MM.1S (cell line): ENCODE data around the gene MACROD2.

Experiments used
- CTCF ChIP-seq: fragments of 300-600 bp; sonication (generic); IDR thresholded peaks from 2 replicates; pipeline ENCODE4 v1.5.1; 2016; ENCODE audit warnings: antibody characterized with exemption, low read length, mixed read lengths
- EZH2phosphoT487 ChIP-seq: fragments of 300-600 bp; sonication (generic); IDR thresholded peaks from 2 replicates; pipeline ENCODE4 v1.6.1; 2018; ENCODE audit warnings: antibody characterized with exemption, low read length

- no peak for TF ChIP-seq EZH2phosphoT487
- no peak for TF ChIP-seq CTCF
Observed at GRCh38 chr20:14536738-14537137, 541.4 kb downstream of the MACROD2 start.
